Astrocyte (in vitro differentiated cells and primary cell): ENCODE data around the gene EDN2. TPM values are rescaled to one million over a fixed set of nuclear protein-coding genes. Genes with fewer than 3 reads are reported as not detected.

ENCODE experiments used
- DNase-seq: peaks from one replicate; pipeline ENCODE4 v3.0.0-alpha.2; 2010; ENCODE audit warnings: low read depth
- FAIRE-seq: peaks from 2 replicates; lab custom pipeline; 2011; peaks lifted over from hg19 to GRCh38; lab: Jason Lieb, UNC
- H2AFZ ChIP-seq: 2 replicates; pipeline ENCODE4 v1.6.0; 2012; ENCODE audit warnings: low read depth, low read length, inconsistent platforms
- H3K27ac ChIP-seq: 2 replicates; pipeline ENCODE4 v1.5.1; 2011; ENCODE audit warnings: low read depth, low read length, inconsistent platforms
- H3K27me3 ChIP-seq: 2 replicates; pipeline ENCODE4 v1.6.0; 2011; ENCODE audit warnings: low read length, inconsistent platforms; ENCODE audit not compliant: insufficient read depth
- H3K36me3 ChIP-seq: 2 replicates; pipeline ENCODE4 v1.5.1; 2011; ENCODE audit warnings: low read length, inconsistent platforms; ENCODE audit not compliant: insufficient read depth
- H3K4me1 ChIP-seq: 2 replicates; pipeline ENCODE4 v1.5.1; 2011; ENCODE audit warnings: low read length, inconsistent platforms; ENCODE audit not compliant: insufficient read depth
- H3K4me2 ChIP-seq: 2 replicates; pipeline ENCODE4 v1.6.0; 2012; ENCODE audit warnings: low read length, inconsistent platforms
- H3K4me3 ChIP-seq: 2 replicates; pipeline ENCODE4 v1.5.1; 2011; ENCODE audit warnings: low read depth, mild to moderate bottlenecking, low read length, inconsistent platforms; ENCODE audit not compliant: insufficient read depth
- H3K79me2 ChIP-seq: 2 replicates; pipeline ENCODE4 v1.6.0; 2012; ENCODE audit warnings: mild to moderate bottlenecking, low read length, inconsistent platforms; ENCODE audit not compliant: insufficient read depth
- H3K9ac ChIP-seq: 2 replicates; pipeline ENCODE4 v1.6.0; 2012; ENCODE audit warnings: mild to moderate bottlenecking, low read length, inconsistent platforms
- H3K9me3 ChIP-seq: 2 replicates; pipeline ENCODE4 v1.5.1; 2012; ENCODE audit warnings: low read depth, mild to moderate bottlenecking, low read length, inconsistent platforms; ENCODE audit not compliant: insufficient read depth
- H4K20me1 ChIP-seq: 2 replicates; pipeline ENCODE4 v1.6.0; 2012; ENCODE audit warnings: low read length, inconsistent platforms; ENCODE audit not compliant: insufficient read depth
- H3K27ac Mint-ChIP-seq: one replicate; pipeline ENCODE4 v1.8.0; 2021; ENCODE audit warnings: mild to moderate bottlenecking, mixed read lengths; ENCODE audit not compliant: unreplicated experiment
- H3K27me3 Mint-ChIP-seq: one replicate; pipeline ENCODE4 v1.8.0; 2021; ENCODE audit warnings: low read depth, mixed read lengths; ENCODE audit not compliant: unreplicated experiment
- H3K36me3 Mint-ChIP-seq: one replicate; pipeline ENCODE4 v1.8.0; 2021; ENCODE audit warnings: low read depth, mixed read lengths; ENCODE audit not compliant: unreplicated experiment
- H3K4me1 Mint-ChIP-seq: one replicate; pipeline ENCODE4 v1.8.0; 2021; ENCODE audit warnings: low read depth, mixed read lengths; ENCODE audit not compliant: unreplicated experiment
- H3K4me3 Mint-ChIP-seq: one replicate; pipeline ENCODE4 v1.8.0; 2021; ENCODE audit warnings: mild to moderate bottlenecking, moderate library complexity, mixed read lengths; ENCODE audit not compliant: unreplicated experiment
- H3K9me3 Mint-ChIP-seq: one replicate; pipeline ENCODE4 v1.8.0; 2021; ENCODE audit warnings: mild to moderate bottlenecking, mixed read lengths; ENCODE audit not compliant: unreplicated experiment
- CTCF ChIP-seq: IDR thresholded peaks from 2 replicates; pipeline ENCODE4 v1.5.1; 2011; ENCODE audit warnings: low read depth, mild to moderate bottlenecking, inconsistent platforms, low read length, moderate library complexity; ENCODE audit not compliant: insufficient read depth
- EZH2 ChIP-seq: IDR thresholded peaks from 2 replicates; pipeline ENCODE4 v1.6.1; 2012; ENCODE audit warnings: mild to moderate bottlenecking, low read length, inconsistent platforms; ENCODE audit not compliant: insufficient read depth
- total RNA-seq: library from RNA; stranded (reverse); gene quantifications from 2 replicates; pipeline ENCODE4 v1.2.1, GENCODE V29; 2021

EDN2 gene
- total RNA-seq, 1 donor from 2014 or later: 0.45 TPM

- Histone ChIP-seq H3K9me3 (no peaks in the 10 kb centered on the region), H3K79me2 (no peaks in the 10 kb centered on the region), H4K20me1 (no peaks in the 10 kb centered on the region), H3K36me3 (peaks cover 3% of the 10 kb centered on the region), H3K9ac (no peak overlapping the region), H3K27ac (no peak overlapping the region), H3K4me3 (no peak overlapping the region), H3K4me2 (no peak overlapping the region), H2AFZ (no peak overlapping the region), H3K27me3 (no peaks in the 10 kb centered on the region), H3K4me1 (peaks cover 3% of the 10 kb centered on the region)
- no peak for TF ChIP-seq CTCF
- no peak for TF ChIP-seq EZH2
- no peak overlapping the region for H3K4me3 Mint-ChIP-seq
- DNase-seq (no peak), FAIRE-seq (no peak)
- no peak overlapping the region for H3K27ac Mint-ChIP-seq
- H3K9me3 Mint-ChIP-seq: no peaks in the 10 kb centered on the region
- peaks cover 8% of the 10 kb centered on the region for H3K27me3 Mint-ChIP-seq
- H3K4me1 Mint-ChIP-seq: no peaks in the 10 kb centered on the region
- peaks cover 15% of the 10 kb centered on the region for H3K36me3 Mint-ChIP-seq
These were observed 26.7 kb upstream of the EDN2 start for GRCh38 chr1:41511239-41511540.

GRCh38 chr1:41510531-41511238 lies 26.2 kb upstream of the EDN2 start:
- Mint-ChIP-seq H3K27me3 (peaks cover 8% of the 10 kb centered on the region), H3K4me3 (no peak overlapping the region), H3K4me1 (no peaks in the 10 kb centered on the region), H3K9me3 (no peaks in the 10 kb centered on the region), H3K27ac (no peak overlapping the region), H3K36me3 (peaks cover 15% of the 10 kb centered on the region)
- no peaks in the 10 kb centered on the region for H3K4me1 ChIP-seq
- TF ChIP-seq CTCF (no peak), EZH2 (no peak)
- H3K36me3 ChIP-seq: peaks cover 3% of the 10 kb centered on the region
- H2AFZ ChIP-seq: no peak overlapping the region
- FAIRE-seq (no peak), DNase-seq (no peak)
- no peak overlapping the region for H3K27ac ChIP-seq
- no peak overlapping the region for H3K9ac ChIP-seq
- H3K27me3 ChIP-seq: no peaks in the 10 kb centered on the region
- H4K20me1 ChIP-seq: no peaks in the 10 kb centered on the region
- no peaks in the 10 kb centered on the region for H3K9me3 ChIP-seq
- H3K4me3 ChIP-seq: no peak overlapping the region
- H3K79me2 ChIP-seq: no peaks in the 10 kb centered on the region
- no peak overlapping the region for H3K4me2 ChIP-seq

GRCh38 chr1:41509270-41509671 lies 24.8 kb upstream of the EDN2 start:
- Mint-ChIP-seq H3K9me3 (no peaks in the 10 kb centered on the region), H3K27me3 (peaks cover 10% of the 10 kb centered on the region), H3K36me3 (peaks cover 15% of the 10 kb centered on the region), H3K27ac (no peak overlapping the region), H3K4me1 (peaks cover 2% of the 10 kb centered on the region), H3K4me3 (no peak overlapping the region)
- Histone ChIP-seq H3K79me2 (no peaks in the 10 kb centered on the region), H3K4me1 (peaks cover 4% of the 10 kb centered on the region), H3K4me2 (no peak overlapping the region), H3K27me3 (no peaks in the 10 kb centered on the region), H4K20me1 (no peaks in the 10 kb centered on the region), H3K36me3 (peaks cover 3% of the 10 kb centered on the region), H3K9ac (no peak overlapping the region), H2AFZ (no peak overlapping the region), H3K9me3 (no peaks in the 10 kb centered on the region), H3K27ac (no peak overlapping the region), H3K4me3 (no peak overlapping the region)
- TF ChIP-seq CTCF: no peak
- DNase-seq (no peak), FAIRE-seq (no peak)
